ENCODE results near the gene RADX.

The RADX gene

DNA sequence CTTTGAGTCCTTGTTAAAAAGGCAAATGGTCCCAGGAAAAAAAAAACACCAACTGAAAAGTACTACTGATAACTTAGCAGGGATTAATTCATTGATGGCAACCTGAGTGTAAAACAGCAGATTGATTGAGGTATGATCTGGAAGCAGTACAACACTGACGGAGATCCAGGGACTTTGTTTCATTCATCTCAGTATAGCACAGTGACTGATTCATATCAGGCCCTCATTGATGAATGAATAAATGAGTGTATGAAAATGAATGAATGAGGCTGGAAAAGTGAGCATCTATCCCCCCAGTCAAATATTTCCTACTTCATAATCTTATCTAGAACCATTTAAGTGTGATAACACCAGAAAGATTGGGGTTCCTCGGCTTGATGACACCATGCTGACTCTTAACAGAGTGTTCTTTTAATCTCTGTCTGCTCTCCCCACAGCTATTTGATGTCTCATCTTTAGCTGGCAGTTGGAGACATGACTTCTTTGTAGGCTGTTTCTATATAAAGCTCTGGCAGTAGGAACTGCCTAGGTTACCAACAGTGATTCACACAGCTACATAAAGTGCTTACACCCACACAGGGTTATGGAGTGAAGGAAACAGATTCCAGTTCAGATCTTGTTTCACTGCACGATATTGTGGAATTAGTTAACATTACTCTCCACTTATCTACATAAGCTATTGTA lies 96.1 kb downstream of the RADX start:
- TF ChIP-seq ZFX (IDR thresholded peaks at IDR 0.05): no peak
- TF ChIP-seq, protein P1, sequence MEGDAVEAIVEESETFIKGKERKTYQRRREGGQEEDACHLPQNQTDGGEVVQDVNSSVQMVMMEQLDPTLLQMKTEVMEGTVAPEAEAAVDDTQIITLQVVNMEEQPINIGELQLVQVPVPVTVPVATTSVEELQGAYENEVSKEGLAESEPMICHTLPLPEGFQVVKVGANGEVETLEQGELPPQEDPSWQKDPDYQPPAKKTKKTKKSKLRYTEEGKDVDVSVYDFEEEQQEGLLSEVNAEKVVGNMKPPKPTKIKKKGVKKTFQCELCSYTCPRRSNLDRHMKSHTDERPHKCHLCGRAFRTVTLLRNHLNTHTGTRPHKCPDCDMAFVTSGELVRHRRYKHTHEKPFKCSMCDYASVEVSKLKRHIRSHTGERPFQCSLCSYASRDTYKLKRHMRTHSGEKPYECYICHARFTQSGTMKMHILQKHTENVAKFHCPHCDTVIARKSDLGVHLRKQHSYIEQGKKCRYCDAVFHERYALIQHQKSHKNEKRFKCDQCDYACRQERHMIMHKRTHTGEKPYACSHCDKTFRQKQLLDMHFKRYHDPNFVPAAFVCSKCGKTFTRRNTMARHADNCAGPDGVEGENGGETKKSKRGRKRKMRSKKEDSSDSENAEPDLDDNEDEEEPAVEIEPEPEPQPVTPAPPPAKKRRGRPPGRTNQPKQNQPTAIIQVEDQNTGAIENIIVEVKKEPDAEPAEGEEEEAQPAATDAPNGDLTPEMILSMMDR (conservative IDR thresholded peaks at IDR 0.05): no peak
- no peak overlapping the region for H3K27ac ChIP-seq

DNA sequence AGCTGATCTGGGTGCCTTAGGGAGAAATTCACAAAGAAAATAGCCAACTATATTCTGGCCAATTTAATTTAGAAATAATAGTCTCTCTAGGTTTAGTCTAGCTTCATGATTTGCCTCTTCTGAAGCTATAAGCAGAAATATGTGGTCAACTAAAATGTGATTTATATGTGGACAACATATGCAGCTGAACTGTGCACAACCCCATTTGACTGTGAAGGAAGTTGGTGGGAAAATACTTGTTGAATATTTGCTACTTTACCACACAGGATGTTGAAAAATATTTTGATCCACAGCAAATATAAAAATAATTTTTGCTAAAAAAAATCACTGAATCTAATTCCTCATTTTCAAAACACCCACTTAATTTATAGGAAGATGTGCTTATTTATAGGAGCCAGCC lies 99.0 kb downstream of the RADX start:
- TF ChIP-seq, protein P1 (conservative IDR thresholded peaks at IDR 0.05): no peak
- no peak for TF ChIP-seq ZFX (IDR thresholded peaks at IDR 0.05)

DNA sequence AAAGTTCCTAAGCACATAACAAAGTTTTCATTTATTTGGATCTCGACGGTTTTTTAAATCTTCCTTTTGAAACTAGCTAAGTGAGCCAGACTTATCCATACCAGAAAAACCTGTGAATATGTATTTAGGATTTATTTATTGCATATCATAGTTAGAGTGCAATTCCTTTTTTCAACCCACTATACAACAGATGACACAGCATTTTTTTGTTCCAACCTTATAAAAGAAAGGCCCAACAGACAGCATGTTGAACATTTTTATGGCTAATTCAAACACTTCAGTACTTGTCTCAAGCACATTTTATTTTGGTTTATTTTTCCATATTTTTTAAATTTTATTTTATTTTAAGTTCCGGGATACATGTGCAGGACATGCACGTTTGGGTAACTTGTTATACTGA lies 99.6 kb downstream of the RADX start:
- TF ChIP-seq ZFX (IDR thresholded peaks at IDR 0.05): no peak
- TF ChIP-seq, protein P1 (conservative IDR thresholded peaks at IDR 0.05): no peak
- H3K27ac ChIP-seq: no peak overlapping the region

More for the DNA sequence above, 99.0 kb downstream of the RADX start:
- H3K27ac ChIP-seq: no peak overlapping the region

DNA sequence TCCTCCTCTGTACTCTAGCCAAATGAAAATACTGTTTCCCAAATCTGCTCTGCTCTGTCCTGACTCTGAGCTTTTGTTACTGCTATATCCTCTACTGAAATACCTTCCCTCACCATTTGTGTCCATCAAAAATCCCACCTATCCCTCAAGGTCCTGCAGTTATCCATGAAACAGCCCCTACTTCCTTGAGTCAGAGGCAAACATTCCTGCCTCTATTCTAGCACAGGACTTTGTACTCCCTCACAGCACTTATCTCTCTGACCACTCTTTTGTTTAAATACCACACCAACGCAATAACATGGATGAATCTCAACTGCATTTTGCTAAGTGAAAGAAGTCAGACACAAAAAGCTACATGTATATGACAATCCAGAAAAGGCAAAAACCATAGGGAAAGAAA lies 104.2 kb downstream of the RADX start:
- H3K27ac ChIP-seq: no peak overlapping the region
- TF ChIP-seq, protein P1 (conservative IDR thresholded peaks at IDR 0.05): no peak
- no peak for TF ChIP-seq ZFX (IDR thresholded peaks at IDR 0.05)

DNA sequence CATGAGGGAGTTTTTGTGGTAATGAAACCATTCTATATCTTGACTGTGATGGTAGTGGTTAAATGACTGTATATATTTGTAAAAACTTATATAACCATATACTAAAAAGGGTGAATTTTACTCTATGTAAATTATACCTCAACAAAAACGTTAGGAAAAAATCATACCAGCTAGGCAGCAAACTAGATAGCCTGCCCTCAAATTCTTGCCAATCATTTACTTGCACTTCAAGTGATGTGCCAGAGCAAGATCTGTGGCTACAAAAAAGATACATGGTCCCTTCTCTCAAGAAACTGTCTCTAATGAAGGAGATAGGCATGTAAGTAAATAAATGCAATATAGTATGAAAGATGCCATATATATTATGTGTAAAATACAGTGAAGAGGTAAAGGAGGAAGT lies 104.7 kb downstream of the RADX start:
- no peak overlapping the region for H3K27ac ChIP-seq
- TF ChIP-seq, protein P1 (conservative IDR thresholded peaks at IDR 0.05): no peak
- no peak for TF ChIP-seq ZFX (IDR thresholded peaks at IDR 0.05)

DNA sequence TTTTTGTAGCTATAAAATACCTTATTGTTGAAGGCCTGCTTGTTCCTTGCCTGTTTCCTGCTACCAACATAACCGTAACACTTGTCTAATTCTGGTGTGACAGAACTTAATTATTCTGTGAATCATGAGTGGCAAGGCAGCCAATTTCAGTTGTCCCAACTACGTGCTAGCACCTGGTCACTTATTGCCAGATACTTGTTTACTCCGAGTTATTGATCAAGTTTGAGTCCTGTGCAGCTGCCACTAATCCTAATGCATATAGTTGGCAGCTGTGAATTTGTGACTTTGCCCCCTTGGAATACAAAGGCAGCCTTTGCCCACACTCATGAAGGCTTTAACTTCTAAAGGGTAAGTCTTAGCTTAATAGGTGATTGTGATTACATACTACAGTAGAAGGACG lies 106.9 kb downstream of the RADX start:
- TF ChIP-seq, protein P1 (conservative IDR thresholded peaks at IDR 0.05): no peak
- TF ChIP-seq ZFX (IDR thresholded peaks at IDR 0.05): no peak
- no peak overlapping the region for H3K27ac ChIP-seq

DNA sequence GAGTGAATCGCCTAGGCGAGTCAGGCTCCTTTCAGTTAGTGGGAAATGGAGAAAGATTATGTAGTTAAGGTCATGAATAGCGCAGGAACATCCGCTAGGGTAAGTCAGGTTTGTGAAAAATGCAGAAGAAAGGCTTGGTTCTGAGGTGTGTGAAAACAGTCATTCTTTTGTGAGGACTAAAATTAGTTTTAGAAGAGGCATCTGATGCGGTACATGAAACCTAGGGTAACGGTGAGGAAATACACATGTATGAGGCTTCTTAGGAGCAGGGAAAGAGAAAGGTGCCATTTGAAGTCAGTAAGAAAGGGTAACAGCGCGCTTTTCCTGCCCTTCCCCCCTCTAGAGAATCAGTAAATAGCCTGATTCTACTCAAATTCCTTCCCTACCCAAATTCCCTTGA lies 114.2 kb downstream of the RADX start:
- no peak overlapping the region for H3K27ac ChIP-seq
- TF ChIP-seq, protein P1 (conservative IDR thresholded peaks at IDR 0.05): no peak
- TF ChIP-seq ZFX (IDR thresholded peaks at IDR 0.05): no peak

Data from C4-2B (cell line).